ENCODE data around the gene ANKRD53. TPM values are rescaled to one million over a fixed set of nuclear protein-coding genes. Genes with fewer than 3 reads are reported as not detected.

The ANKRD53 gene
- total and polyA plus RNA-seq, 9 of the 15 experiments (the other 6 are each of a cell fraction or from before 2014, with no cell fraction given) = 0.18 TPM; not detected in 8

- TF ChIP-seq, protein P1, sequence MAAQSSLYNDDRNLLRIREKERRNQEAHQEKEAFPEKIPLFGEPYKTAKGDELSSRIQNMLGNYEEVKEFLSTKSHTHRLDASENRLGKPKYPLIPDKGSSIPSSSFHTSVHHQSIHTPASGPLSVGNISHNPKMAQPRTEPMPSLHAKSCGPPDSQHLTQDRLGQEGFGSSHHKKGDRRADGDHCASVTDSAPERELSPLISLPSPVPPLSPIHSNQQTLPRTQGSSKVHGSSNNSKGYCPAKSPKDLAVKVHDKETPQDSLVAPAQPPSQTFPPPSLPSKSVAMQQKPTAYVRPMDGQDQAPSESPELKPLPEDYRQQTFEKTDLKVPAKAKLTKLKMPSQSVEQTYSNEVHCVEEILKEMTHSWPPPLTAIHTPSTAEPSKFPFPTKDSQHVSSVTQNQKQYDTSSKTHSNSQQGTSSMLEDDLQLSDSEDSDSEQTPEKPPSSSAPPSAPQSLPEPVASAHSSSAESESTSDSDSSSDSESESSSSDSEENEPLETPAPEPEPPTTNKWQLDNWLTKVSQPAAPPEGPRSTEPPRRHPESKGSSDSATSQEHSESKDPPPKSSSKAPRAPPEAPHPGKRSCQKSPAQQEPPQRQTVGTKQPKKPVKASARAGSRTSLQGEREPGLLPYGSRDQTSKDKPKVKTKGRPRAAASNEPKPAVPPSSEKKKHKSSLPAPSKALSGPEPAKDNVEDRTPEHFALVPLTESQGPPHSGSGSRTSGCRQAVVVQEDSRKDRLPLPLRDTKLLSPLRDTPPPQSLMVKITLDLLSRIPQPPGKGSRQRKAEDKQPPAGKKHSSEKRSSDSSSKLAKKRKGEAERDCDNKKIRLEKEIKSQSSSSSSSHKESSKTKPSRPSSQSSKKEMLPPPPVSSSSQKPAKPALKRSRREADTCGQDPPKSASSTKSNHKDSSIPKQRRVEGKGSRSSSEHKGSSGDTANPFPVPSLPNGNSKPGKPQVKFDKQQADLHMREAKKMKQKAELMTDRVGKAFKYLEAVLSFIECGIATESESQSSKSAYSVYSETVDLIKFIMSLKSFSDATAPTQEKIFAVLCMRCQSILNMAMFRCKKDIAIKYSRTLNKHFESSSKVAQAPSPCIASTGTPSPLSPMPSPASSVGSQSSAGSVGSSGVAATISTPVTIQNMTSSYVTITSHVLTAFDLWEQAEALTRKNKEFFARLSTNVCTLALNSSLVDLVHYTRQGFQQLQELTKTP (IDR thresholded peaks at IDR 0.05; ENCODE audit: low read depth in 1 of 2, partially characterized antibody in 2 of 2) = no peak
- TF ChIP-seq MCM5 (IDR thresholded peaks at IDR 0.05; ENCODE audit: low read depth) (no peak), ZNF212 (CRISPR knock-in tag; IDR thresholded peaks at IDR 0.05) (no peak), RBM22 (IDR thresholded peaks at IDR 0.05; ENCODE audit: low read depth, low read length, poor library complexity, severe bottlenecking) (peak; percentile 51), ZNF3 (CRISPR knock-in tag; IDR thresholded peaks at IDR 0.05) (no peak), XRCC3 (IDR thresholded peaks at IDR 0.05) (no peak), BRD4 (IDR thresholded peaks at IDR 0.05) (no peak), ZBTB2 (IDR thresholded peaks at IDR 0.05) (no peak), THAP7 (CRISPR knock-in tag; IDR thresholded peaks at IDR 0.05) (no peak), TCF3 (CRISPR knock-in tag; IDR thresholded peaks at IDR 0.05) (no peak), ZNF324 (CRISPR knock-in tag; IDR thresholded peaks at IDR 0.05) (no peak), ZBTB11 (CRISPR knock-in tag; IDR thresholded peaks at IDR 0.05) (no peak), ZNF696 (CRISPR knock-in tag; conservative IDR thresholded peaks at IDR 0.05) (no peak)
- TF ChIP-seq, protein P2, sequence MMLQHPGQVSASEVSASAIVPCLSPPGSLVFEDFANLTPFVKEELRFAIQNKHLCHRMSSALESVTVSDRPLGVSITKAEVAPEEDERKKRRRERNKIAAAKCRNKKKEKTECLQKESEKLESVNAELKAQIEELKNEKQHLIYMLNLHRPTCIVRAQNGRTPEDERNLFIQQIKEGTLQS (IDR thresholded peaks at IDR 0.05) = 0 out of 2 replicates have a peak, but pooled peaks have one; percentile 10
- TF ChIP-seq, protein P2 (CRISPR knock-in tag; conservative IDR thresholded peaks at IDR 0.05) = no peak
Measured at GRCh38 chr2:70984576-70985282, 6.3 kb downstream of the ANKRD53 start (continued).

All from K562 (cell line).